OCI-LY7 (cell line): ENCODE results near the gene SPSB1. TPM values are rescaled to one million over a fixed set of nuclear protein-coding genes. Genes with fewer than 3 reads are reported as not detected.
A peak's percentile ranks its signal among the peaks of the same experiment; 100 is the strongest.

Experiments
- BruUV-seq: library from RNA; stranded (reverse); fragments of 400-500 nt; replicated peaks from 2 replicates; lab custom pipeline; 2021; lab: Mats Ljungman, UMichigan
- CTCF ChIA-PET: fragments of 300-600 bp; sonication (Branson Sonifier 250); formaldehyde crosslinking; loops from one replicate; lab custom pipeline; 2022; ENCODE audit warnings: antibody characterized with exemption; ENCODE audit not compliant: unreplicated experiment; lab: Charles Lee
- POLR2A ChIA-PET: fragments of 300-600 bp; sonication (Branson Sonifier 250); formaldehyde crosslinking; loops from one replicate; lab custom pipeline; 2022; ENCODE audit warnings: antibody characterized with exemption; lab: Charles Lee
- DNase-seq: peaks from one replicate; pipeline ENCODE4 v3.0.0-alpha.2; 2015; ENCODE audit warnings: low spot score
- H2AFZ ChIP-seq: fragments of 200-600 bp; sonication (generic), shearing (Covaris generic); 2 replicates; pipeline ENCODE4 v1.6.1; 2014; ENCODE audit warnings: mild to moderate bottlenecking, antibody characterized with exemption, low read length, moderate library complexity
- H3K27ac ChIP-seq: fragments of 200-600 bp; sonication (generic); 2 replicates; pipeline ENCODE4 v1.5.1; 2014; ENCODE audit warnings: mixed run types, low read depth, mild to moderate bottlenecking, moderate library complexity, low read length, inconsistent platforms; ENCODE audit not compliant: poor library complexity, severe bottlenecking
- H3K36me3 ChIP-seq: fragments of 200-600 bp; sonication (generic); 2 replicates; pipeline ENCODE4 v1.6.1; 2014; ENCODE audit warnings: mild to moderate bottlenecking, antibody characterized with exemption, low read length, moderate library complexity, mixed read lengths; ENCODE audit not compliant: insufficient read depth
- H3K4me1 ChIP-seq: fragments of 200-600 bp; sonication (generic); 2 replicates; pipeline ENCODE4 v1.5.1; 2014; ENCODE audit warnings: mild to moderate bottlenecking, low read length; ENCODE audit not compliant: insufficient read depth, poor library complexity, severe bottlenecking
- H3K4me2 ChIP-seq: fragments of 200-600 bp; sonication (generic); 2 replicates; pipeline ENCODE4 v1.6.1; 2014; ENCODE audit warnings: mild to moderate bottlenecking, low read length
- H3K4me3 ChIP-seq: fragments of 200-600 bp; sonication (generic); 2 replicates; pipeline ENCODE4 v1.5.1; 2014; ENCODE audit warnings: mild to moderate bottlenecking, low read depth, low read length; ENCODE audit not compliant: poor library complexity, severe bottlenecking
- H3K79me2 ChIP-seq: fragments of 200-600 bp; sonication (generic); 2 replicates; pipeline ENCODE4 v1.6.1; 2016; ENCODE audit warnings: low read depth, mild to moderate bottlenecking, low read length, moderate library complexity, mixed read lengths; ENCODE audit not compliant: insufficient read depth
- H3K9me2 ChIP-seq: fragments of 200-600 bp; sonication (generic); 2 replicates; pipeline ENCODE4 v1.6.1; 2016; ENCODE audit warnings: mild to moderate bottlenecking, low read length, mixed read lengths; ENCODE audit not compliant: insufficient read depth
- H3K9me3 ChIP-seq: fragments of 200-600 bp; sonication (generic); 2 replicates; pipeline ENCODE4 v1.6.1; 2014; ENCODE audit warnings: mild to moderate bottlenecking, mixed run types, low read length, mixed read lengths
- H4K20me1 ChIP-seq: fragments of 200-600 bp; sonication (generic); 2 replicates; pipeline ENCODE4 v1.6.1; 2014; ENCODE audit warnings: mild to moderate bottlenecking, antibody characterized with exemption, low read length, moderate library complexity, mixed read lengths; ENCODE audit not compliant: insufficient read depth
- CTCF ChIP-seq: fragments of 200-600 bp; sonication (generic); conservative IDR thresholded peaks from 2 replicates; pipeline ENCODE4 v1.5.1; 2014; ENCODE audit warnings: mild to moderate bottlenecking, antibody characterized with exemption, low read length, moderate library complexity, mixed read lengths
- EZH2phosphoT487 ChIP-seq: fragments of 200-600 bp; sonication (generic); IDR thresholded peaks from 2 replicates; pipeline ENCODE4 v1.6.1; 2018; ENCODE audit warnings: low read depth, borderline replicate concordance, mild to moderate bottlenecking, mixed run types, antibody characterized with exemption, low read length, moderate library complexity, mixed read lengths
- intact Hi-C: fragments of 100-400 bp; cut with micrococcal nuclease; formaldehyde crosslinking; loops from one replicate; pipeline ENCODE4 v1.10.0; 2022; ENCODE audit not compliant: unreplicated experiment
- total RNA-seq, 2 experiments: library from RNA; depleted of rRNA in 1 of 2; stranded (reverse); fragments of >200 nt in 1 of 2; shearing (Covaris generic) in 1 of 2; gene quantifications; 2 replicates each; pipeline ENCODE4 v1.2.3, GENCODE V29; 2014 to 2022

SPSB1 gene
- total RNA-seq, 2 experiments from 2014 or later: 1.2 to 14.0 TPM

- Histone ChIP-seq H2AFZ (no peak overlapping the region), H3K27ac (no peak overlapping the region), H3K9me3 (no peaks in the 10 kb centered on the region), H3K9me2 (no peaks in the 10 kb centered on the region), H3K36me3 (no peaks in the 10 kb centered on the region), H4K20me1 (peaks cover 6% of the 10 kb centered on the region; the same call in 1 of the 2 replicates), H3K4me3 (no peak overlapping the region), H3K79me2 (peaks cover 9% of the 10 kb centered on the region; the same call in 1 of the 2 replicates), H3K4me2 (peak overlapping the region; percentile 40), H3K4me1 (peaks cover 44% of the 10 kb centered on the region)
- DNase-seq: no peak
- ChIA-PET CTCF (no interaction called here), POLR2A (interaction anchor here (0.7 kb wide), 1 partner anchor 890 kb away, joined by 3 read pairs; no protein-coding TSS in a partner anchor)
- TF ChIP-seq EZH2phosphoT487: no peak
- TF ChIP-seq CTCF: no peak
- no TSS peak for BruUV-seq
- intact Hi-C loops: no loop called here
These were observed 13.3 kb downstream of the SPSB1 start for GRCh38 chr1:9306006-9306405.

DNA sequence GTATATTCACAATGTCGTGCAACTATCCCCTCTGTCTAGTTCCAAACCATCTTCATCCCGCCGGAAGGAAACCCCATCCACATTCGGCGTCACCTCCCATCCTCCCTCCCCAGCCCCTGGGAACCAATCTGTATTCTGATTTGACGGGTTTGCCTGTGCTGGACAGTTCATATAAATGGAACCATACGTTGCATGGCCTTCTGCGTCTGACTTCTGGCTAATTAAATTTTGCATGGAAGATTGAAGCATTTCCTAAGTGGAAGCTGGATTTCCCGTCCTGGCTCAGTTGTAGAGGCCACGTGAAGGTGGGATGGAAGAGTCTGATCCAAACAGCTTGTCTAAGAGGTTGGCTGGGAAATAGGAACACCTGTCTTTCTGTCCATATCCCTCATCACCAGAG lies 14.6 kb downstream of the SPSB1 start:
- H3K79me2 ChIP-seq: peaks cover 9% of the 10 kb centered on the region; the same call in 1 of the 2 replicates
- POLR2A ChIA-PET: no interaction called here

More for the DNA sequence above, 14.6 kb downstream of the SPSB1 start:
- Histone ChIP-seq H3K4me1 (peaks cover 44% of the 10 kb centered on the region), H4K20me1 (peaks cover 6% of the 10 kb centered on the region; the same call in 1 of the 2 replicates), H3K4me3 (no peak overlapping the region), H3K9me3 (no peaks in the 10 kb centered on the region), H3K36me3 (no peaks in the 10 kb centered on the region), H3K4me2 (no peak overlapping the region), H2AFZ (no peak overlapping the region), H3K27ac (no peak overlapping the region), H3K9me2 (no peaks in the 10 kb centered on the region)
- TF ChIP-seq CTCF (no peak), EZH2phosphoT487 (no peak)
- no TSS peak for BruUV-seq
- CTCF ChIA-PET: no interaction called here
- DNase-seq: no peak
- intact Hi-C loops: no loop called here
